HG02588 (cell line): ENCODE measurements around the gene MINDY2.
"Not testable (repeated sequence)": the region's sequence is repeated elsewhere in the genome, so short reads cannot be mapped to it uniquely, and the experiment has no call there.

Experiments used
- ATAC-seq: cut with Tn5 transposase; IDR thresholded peaks from one replicate; pipeline ENCODE4 v1.9.1; 2021; ENCODE audit warnings: mild to moderate bottlenecking, moderate library complexity; ENCODE audit not compliant: unreplicated experiment

Gene MINDY2

DNA sequence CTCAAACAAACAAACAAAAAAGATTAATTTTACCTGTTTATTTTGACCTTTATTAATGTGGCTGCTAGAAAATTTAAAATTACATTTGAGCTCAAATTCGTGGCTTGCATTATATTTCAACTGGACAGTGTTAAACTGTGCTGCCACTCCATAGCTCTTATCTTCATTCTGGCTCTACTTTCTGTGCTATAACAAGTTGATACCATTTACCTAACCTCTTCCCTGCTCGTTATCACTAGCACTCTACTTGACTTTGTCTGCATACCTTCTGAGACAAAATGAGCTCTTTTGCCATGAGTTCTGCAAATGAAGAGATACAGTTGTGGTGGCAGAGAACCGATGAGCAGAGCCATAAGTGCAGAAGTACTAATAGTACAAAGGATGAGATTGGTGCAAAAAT is 26.4 kb downstream of the MINDY2 start:
- ATAC-seq, result no peak

DNA sequence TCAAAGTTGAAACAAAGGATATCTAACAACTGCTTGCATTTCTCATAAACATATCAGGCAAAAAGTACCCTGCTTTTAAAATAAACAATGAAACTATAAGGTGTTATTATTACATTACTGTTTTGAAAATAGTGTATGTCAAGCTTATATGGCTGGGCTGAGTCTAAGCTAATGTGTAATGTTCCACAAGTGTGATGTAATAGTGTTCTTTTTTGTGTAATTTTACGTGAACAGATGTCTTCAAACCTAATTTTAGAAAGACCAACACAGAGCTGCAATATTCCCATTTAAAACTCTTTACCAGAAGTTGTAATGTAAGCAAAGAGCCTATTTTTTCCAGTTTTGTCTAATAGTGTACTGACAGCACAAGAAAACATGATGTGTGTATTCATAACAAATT is 34.0 kb downstream of the MINDY2 start:
- no peak for ATAC-seq

DNA sequence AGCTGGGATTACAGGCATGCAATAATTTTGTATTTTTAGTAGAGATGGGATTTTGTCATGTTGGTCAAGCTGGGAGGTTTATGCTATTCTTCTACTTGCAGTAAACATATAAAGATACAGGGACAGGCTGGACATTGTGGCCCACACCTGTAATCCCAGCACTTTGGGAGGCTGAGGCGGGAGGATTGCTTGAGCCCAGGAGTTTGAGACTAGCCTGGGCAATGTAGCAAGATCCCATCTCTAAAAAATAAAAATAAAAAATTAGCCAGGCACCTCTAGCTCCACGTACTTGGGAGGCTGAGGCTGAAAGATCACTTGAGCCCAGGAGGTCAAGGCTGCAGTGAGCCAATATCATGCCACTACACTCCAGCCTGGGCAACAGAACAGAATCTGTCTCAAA is 52.2 kb downstream of the MINDY2 start:
- ATAC-seq, result not testable (repeated sequence)

- no peak for ATAC-seq
Measured at GRCh38 chr15:58830556-58830955, 59.5 kb downstream of the MINDY2 start.

DNA sequence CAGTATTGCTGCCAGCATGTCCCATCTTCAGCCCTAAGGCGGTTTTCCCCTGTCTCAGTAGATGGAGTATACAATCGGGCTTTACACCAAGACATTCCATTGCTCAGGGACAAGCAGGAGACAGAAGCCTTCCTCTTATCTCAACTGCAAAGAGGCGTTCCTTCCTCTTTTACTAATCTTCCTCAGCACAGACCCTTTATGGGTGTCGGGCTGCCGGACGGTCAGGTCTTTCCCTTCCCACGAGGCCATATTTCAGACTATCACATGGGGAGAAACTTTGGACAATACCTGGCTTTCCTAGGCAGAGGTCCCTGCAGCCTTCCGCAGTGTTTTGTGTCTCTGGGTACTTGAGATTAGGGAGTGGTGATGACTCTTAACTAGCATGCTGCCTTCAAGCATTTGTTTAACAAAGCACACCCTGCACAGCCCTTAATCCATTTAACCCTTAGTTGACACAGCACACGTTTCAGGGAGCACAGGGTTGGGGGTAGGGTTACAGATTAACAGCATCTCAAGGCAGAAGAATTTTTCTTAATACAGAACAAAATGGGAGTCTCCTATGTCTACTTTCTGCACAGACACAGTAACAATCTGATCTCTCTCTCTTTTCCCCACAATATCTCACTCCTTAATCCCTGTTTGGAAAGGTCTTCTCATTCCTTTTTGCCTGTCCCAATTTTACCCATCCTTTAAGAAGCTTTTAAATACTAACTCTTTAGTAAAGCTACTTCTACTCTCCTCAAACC is 62.8 kb downstream of the MINDY2 start:
- not testable (repeated sequence) for ATAC-seq

GRCh38 chr15:58839485-58839884 is 68.4 kb downstream of the MINDY2 start:
- no peak for ATAC-seq

GRCh38 chr15:58840048-58840447 is 68.9 kb downstream of the MINDY2 start:
- no peak for ATAC-seq

DNA sequence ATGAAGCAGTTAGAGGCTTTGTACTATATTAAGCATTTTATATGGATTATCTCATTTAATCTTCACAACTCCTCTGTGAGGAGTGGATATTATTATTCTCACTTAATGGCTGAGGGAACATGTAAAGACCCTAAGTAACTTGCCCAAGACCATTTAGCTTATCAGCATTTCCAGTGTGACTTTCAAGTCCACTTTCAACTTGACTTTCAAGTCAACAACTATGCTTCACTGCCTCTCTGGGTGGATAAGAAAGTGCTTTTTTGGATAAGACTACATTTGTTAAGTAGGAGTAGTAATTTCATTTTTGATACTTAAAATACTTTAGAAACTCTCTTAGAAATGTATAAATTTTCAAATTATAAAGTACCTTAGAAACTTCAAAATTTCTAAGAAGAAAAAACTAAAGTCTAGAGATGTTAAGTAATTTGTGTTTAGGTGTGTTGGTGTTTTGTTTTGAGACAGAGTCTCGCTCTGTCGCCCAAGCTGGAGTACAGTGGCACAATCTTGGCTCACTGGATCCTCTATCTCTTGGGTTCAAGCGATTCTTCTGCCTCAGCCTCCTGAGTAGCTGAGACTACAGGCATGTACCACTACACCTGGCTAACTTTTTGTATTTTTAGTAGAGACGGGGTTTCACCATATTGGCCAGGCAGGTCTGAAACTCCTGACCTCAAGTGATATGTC is 71.8 kb downstream of the MINDY2 start:
- ATAC-seq, result no peak

- ATAC-seq, result not testable (repeated sequence)
Measured at GRCh38 chr15:58851205-58851604, 80.1 kb downstream of the MINDY2 start.

DNA sequence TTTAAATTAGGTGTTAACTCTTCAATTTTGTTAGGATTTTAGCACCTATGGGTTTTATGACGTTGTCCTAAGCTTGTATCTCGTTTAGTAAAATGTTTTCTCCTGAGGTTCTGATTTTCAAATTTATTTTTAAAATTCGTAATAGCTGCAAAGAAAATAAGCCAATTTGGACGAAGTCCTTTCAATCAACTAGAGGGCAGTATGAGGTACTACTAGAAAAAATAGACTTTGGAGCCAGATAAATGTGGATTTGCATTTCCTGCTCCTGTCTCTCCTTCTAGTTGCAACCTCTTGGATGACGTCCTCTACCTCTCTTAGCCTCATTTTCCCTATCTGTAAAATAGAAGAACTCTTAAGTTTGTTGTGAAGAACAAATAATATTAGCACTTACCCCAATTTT is 81.2 kb downstream of the MINDY2 start:
- no peak for ATAC-seq

GRCh38 chr15:58854593-58854992 is 83.5 kb downstream of the MINDY2 start:
- ATAC-seq, result no peak

GRCh38 chr15:58856086-58856485 is 85.0 kb downstream of the MINDY2 start:
- ATAC-seq, result no peak

DNA sequence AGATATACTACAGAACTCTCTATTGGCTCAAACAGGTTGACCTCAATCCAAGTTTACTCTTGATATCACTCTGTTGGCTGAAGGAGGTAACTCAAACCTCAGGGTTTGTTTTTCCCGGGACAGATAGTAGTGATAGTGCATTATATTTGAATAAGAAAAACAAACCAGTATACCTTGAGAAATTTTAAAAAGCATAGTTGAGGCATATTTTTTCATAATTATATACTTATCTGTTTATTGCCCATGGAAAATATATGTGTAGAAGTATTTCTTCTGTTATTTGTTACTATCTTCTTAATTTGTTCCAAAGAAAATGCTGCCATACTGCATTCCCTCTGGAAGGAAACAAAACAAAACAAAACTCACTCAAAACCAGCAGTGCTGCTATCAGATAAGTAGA is 85.5 kb downstream of the MINDY2 start:
- not testable (repeated sequence) for ATAC-seq

GRCh38 chr15:58862326-58862725 is 91.2 kb downstream of the MINDY2 start:
- no peak for ATAC-seq

DNA sequence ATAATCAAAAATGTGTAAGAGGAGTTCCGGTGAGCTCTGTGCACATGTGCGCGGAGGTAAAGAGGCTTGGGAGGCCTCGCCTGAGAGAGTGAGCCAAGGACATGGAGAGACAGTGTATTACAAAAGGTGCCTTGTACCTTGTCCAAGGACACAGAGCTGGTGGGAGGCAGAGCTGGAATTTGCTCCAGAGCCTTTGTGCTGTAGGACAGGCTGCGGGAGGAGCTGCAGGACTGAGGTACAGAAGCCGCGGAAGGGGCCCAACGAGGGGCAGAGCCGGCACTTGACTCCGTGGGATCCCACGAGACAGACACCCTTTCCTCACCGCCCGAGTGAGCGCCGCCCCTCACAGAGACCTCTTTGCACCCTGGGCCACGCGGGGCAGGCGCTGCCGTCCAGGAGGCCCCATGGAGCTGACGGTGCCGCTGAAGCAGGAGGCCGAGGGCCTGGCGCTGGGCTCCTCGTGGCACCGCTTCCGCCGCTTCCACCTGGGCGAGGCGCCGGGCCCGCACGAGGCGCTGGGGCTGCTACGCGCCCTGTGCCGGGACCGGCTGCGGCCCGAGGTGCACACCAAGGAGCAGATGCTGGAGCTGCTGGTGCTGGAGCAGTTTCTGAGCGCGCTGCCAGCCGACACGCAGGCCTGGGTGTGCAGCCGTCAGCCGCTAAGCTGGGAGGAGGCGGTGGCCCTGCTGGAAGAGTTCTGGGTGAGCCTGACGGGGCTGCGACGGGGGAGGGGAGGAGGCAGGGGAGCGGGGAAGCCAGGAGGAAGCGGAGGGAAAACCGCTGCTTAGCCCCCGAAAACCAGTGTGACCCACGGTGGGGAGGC is 93.7 kb downstream of the MINDY2 start:
- ATAC-seq, result no peak

DNA sequence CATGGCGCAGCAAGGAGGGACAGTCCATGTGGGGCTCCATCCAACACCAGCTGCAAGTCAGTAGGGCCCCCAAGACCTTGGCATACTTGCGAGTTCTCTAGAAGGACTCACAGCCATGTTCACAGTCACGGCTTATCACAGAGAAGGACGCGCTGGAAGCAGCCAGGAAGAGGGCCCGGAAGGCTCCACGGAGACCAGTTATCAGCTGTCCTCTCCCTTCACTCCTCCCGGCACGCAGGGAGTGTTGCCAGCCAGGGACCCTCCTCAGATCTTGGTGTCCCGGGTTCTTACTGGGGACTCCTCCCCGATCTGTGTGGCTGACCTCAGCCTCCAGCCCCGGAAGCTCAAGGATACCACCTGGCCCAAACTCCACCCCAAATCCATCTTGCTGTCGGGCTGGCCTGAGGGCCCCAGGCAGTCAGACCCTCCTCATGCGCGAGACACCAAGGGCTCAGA is 94.4 kb downstream of the MINDY2 start:
- ATAC-seq, result no peak

DNA sequence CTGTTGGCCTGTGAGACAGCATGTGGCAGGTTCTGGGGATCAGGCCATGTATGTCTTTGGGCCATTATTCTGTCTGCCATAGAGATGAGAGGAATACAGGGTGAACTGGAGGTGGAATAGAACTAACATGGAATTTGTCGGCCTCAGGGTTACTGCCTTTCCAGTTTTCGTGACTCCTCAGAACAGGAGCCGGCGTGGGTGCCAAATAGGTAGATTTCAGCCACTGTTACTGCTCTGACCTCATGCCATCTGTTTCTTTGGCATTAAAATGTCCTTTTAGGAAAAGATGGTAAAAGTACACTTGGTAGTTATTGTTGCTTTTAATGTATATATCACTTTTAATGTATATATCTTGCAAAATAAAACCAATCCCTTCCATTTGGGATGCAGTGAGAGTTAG is 96.8 kb downstream of the MINDY2 start:
- no peak for ATAC-seq

- no peak for ATAC-seq
Measured at GRCh38 chr15:58870451-58870850, 99.3 kb downstream of the MINDY2 start.

DNA sequence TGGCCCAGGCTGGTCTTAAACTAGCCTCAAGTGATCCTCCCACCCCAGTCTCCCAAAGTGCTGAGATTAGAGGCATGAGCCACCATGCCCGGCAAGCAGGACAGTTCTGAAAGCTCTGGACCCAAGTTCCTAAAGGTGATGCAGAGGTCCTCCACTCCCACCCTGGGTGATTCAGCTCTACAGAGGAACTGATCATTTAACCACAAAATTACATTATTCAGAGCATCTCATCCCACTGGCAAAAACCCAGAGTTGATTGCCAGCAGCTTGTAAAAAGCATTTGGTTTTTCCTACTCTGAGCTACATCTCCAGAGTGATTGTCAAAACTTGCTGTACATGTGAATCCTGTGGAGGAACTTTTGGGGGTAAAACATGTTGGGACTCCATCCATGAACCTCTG is 102.2 kb downstream of the MINDY2 start:
- ATAC-seq, result no peak

- ATAC-seq, result no peak
Measured at GRCh38 chr15:58875343-58875742, 104.2 kb downstream of the MINDY2 start.

- no peak for ATAC-seq
Measured at GRCh38 chr15:58876306-58877106, 105.4 kb downstream of the MINDY2 start.
